GM19035 (cell line): ENCODE measurements around the gene ZNF429.
"Not testable (repeated sequence)": the region's sequence is repeated elsewhere in the genome, so short reads cannot be mapped to it uniquely, and the experiment has no call there.

Experiments
- ATAC-seq: cut with Tn5 transposase; IDR thresholded peaks from one replicate; pipeline ENCODE4 v1.9.1; 2021; ENCODE audit not compliant: unreplicated experiment

ZNF429 gene

GRCh38 chr19:21512609-21513008 lies 7.2 kb downstream of the ZNF429 start:
- not testable (repeated sequence) for ATAC-seq

GRCh38 chr19:21513651-21514050 lies 8.2 kb downstream of the ZNF429 start:
- no peak for ATAC-seq

- no peak for ATAC-seq
Observed at GRCh38 chr19:21519488-21519887, 14.1 kb downstream of the ZNF429 start.

- no peak for ATAC-seq
Observed at GRCh38 chr19:21532904-21533303, 27.5 kb downstream of the ZNF429 start.

- ATAC-seq, result not testable (repeated sequence)
Observed at GRCh38 chr19:21536741-21537290, 31.4 kb downstream of the ZNF429 start.

- no peak for ATAC-seq
Observed at GRCh38 chr19:21559444-21559843, 54.0 kb downstream of the ZNF429 start.

- ATAC-seq, result no peak
Observed at GRCh38 chr19:21564406-21564805, 59.0 kb downstream of the ZNF429 start.

GRCh38 chr19:21566073-21566472 lies 60.7 kb downstream of the ZNF429 start:
- ATAC-seq, result no peak

- not testable (repeated sequence) for ATAC-seq
Observed at GRCh38 chr19:21567806-21568205, 62.4 kb downstream of the ZNF429 start.

- ATAC-seq, result no peak
Observed at GRCh38 chr19:21568816-21569493, 63.6 kb downstream of the ZNF429 start.

- ATAC-seq, result no peak
Observed at GRCh38 chr19:21569494-21569865, 64.1 kb downstream of the ZNF429 start.

- no peak for ATAC-seq
Observed at GRCh38 chr19:21571316-21571715, 65.9 kb downstream of the ZNF429 start.

GRCh38 chr19:21574607-21575006 lies 69.2 kb downstream of the ZNF429 start:
- no peak for ATAC-seq

- no peak for ATAC-seq
Observed at GRCh38 chr19:21576481-21576880, 71.1 kb downstream of the ZNF429 start.

- no peak for ATAC-seq
Observed at GRCh38 chr19:21580101-21580500, 74.7 kb downstream of the ZNF429 start.

GRCh38 chr19:21580818-21581217 lies 75.4 kb downstream of the ZNF429 start:
- ATAC-seq, result no peak

GRCh38 chr19:21581646-21582240 lies 76.3 kb downstream of the ZNF429 start:
- ATAC-seq, result no peak

GRCh38 chr19:21584537-21584936 lies 79.1 kb downstream of the ZNF429 start:
- no peak for ATAC-seq

- no peak for ATAC-seq
Observed at GRCh38 chr19:21585281-21585890, 80.0 kb downstream of the ZNF429 start.

GRCh38 chr19:21586311-21587116 lies 81.1 kb downstream of the ZNF429 start:
- no peak for ATAC-seq

- ATAC-seq, result no peak
Observed at GRCh38 chr19:21587117-21587461, 81.7 kb downstream of the ZNF429 start.
